HG03066 (cell line): ENCODE measurements around the gene DRAXIN.

Experiments used
- ATAC-seq: cut with Tn5 transposase; IDR thresholded peaks from one replicate; pipeline ENCODE4 v1.9.1; 2021; ENCODE audit warnings: low read depth; ENCODE audit not compliant: unreplicated experiment

The DRAXIN gene

GRCh38 chr1:11682799-11683198 is 8.7 kb upstream of the DRAXIN start:
- ATAC-seq = no peak

DNA sequence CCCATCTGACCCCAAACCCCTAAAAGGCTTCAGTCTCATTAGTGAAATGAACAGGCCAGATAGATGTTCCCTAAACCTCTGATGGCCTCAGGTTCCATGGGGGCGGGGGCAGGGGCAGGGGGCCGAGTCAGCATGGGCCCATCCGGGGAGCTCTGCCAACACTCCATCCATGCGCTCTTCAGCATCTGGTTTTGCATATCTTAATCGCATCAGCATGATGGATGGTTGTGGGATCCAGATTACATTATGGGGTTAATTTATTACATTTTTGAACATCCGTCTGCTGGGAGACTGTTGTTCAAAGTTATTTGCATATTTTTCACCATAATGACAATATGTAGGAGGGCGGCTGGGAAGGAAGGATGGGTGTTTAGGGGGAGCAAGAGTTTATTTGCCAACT is 7.4 kb upstream of the DRAXIN start:
- no peak for ATAC-seq

DNA sequence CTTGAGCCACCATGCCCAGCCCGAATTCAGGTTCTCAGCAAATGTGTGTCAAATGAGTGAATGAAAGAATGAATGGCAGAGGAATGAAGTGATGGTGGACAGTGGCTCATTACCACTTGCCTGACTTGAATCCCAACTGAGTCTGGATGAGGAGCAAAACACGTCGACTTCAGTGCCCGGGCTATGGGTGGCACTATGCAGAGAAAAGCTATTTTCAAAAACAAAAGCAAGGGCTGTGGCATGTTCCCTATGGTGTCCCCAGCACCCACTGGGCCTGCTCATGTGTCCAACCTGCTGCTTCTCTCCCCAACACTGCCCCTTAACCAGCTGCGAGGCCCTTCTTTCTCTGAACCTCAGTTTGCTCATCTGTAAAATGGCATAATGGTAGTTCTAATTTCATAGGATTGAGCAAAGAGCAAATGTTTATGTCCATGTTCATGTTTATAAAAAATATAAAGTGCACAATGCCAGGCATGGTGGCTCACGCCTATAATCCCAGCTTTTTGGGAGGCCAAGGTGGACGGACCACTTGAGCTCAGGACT is 6.2 kb upstream of the DRAXIN start:
- no peak for ATAC-seq

- no peak for ATAC-seq
Measured at GRCh38 chr1:11688506-11688905, 3.0 kb upstream of the DRAXIN start.

GRCh38 chr1:11690397-11691301 is 861 bp upstream of the DRAXIN start:
- no peak for ATAC-seq

DNA sequence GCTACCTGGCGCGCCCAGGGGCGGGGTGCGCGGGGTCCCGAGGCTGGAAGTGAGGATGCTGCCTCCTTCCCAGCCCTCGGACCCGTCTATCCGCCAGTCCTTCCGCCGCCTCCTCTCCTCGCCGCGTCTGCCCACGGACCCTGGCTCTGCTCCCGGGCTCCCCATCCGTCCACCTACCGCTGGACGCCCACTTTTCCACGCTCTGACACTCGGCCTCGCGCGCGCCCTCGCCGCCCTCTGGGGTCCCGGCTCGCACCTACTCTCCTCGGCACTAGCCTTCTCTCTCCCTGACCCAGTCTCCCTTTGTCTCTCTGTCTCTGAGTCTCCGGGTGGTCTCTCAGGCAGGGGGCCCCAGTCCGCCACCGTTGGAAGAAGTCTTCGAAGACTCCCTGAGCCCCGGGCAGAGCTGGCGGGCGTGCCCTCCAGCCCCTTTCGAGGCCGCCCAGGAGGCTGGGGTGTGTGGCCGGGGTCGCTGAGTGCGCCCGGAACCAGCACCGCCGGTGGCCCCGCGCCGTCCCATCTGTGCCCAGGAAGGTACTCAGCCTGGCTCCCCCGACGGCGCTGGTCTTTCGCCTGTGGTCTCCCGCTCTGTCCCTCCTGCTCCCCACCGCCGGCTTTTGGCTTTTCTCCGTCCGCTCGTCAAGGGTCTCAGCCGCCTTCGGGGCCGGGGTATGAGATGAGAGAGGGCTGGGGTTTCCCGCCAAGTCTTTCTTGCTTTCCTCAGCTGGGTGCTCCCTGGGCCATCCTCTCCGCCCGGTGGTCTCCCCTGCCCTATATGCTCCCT is 610 bp downstream of the DRAXIN start:
- ATAC-seq = no peak

- ATAC-seq = no peak
Measured at GRCh38 chr1:11693024-11693590, 1.6 kb downstream of the DRAXIN start.

- no peak for ATAC-seq
Measured at GRCh38 chr1:11693917-11694316, 2.4 kb downstream of the DRAXIN start.

GRCh38 chr1:11695861-11696260 is 4.4 kb downstream of the DRAXIN start:
- ATAC-seq = no peak

GRCh38 chr1:11697188-11697892 is 5.8 kb downstream of the DRAXIN start:
- ATAC-seq = no peak

GRCh38 chr1:11697893-11698210 is 6.3 kb downstream of the DRAXIN start:
- no peak for ATAC-seq

GRCh38 chr1:11700601-11701467 is 9.3 kb downstream of the DRAXIN start:
- ATAC-seq = no peak

DNA sequence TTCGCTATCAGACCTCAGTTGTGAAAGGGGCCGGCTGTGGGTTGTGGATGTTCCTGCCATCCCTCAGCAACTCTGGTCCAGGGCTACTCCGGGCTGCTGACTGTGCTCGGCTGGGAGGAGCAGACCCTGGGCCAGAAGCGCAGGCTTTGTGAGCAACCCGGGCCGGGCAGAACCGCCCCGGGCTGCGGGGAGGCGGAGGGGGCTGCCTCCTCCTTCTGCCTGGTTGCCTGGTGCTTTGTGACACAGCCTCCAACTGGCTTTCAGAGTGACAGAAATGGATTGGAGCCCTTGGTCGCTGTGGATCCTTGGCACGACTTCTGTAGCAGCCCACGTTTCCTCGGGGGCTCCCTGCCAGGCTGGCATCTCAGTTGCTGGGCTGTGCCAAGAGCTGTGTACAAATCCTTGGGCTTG is 10.0 kb downstream of the DRAXIN start:
- ATAC-seq = no peak

DNA sequence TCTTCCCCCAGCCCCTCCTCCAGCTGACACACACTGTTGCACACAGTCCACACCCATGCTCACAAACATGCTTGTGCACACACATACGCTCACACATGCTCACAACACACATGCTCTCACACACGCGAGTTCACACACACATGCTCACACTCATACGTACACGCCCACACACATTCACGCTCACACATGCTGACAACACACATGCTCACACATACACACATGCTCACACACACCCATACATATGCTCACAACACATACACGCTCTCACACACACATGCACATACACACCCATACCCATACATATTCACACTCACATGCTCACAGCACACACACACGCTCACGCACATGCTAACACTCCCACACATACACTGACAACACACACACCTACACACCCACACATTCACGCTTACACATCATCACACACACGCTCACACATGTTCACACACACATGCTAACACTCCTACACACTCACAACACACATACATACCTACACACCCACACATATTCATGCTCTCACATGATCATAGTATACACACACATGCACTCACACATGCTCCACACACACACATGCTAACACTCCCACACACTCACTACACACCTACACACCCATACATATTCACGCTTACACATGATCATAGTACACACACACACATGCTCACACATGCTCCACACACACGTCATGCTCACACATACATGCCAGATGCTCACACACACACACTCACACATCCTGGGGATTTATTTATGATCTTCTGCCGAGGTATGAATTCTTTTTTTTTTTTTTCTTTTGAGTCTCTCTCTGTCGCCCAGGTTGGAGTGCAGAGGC is 10.7 kb downstream of the DRAXIN start:
- no peak for ATAC-seq

GRCh38 chr1:11703357-11704193 is 12.1 kb downstream of the DRAXIN start:
- no peak for ATAC-seq

DNA sequence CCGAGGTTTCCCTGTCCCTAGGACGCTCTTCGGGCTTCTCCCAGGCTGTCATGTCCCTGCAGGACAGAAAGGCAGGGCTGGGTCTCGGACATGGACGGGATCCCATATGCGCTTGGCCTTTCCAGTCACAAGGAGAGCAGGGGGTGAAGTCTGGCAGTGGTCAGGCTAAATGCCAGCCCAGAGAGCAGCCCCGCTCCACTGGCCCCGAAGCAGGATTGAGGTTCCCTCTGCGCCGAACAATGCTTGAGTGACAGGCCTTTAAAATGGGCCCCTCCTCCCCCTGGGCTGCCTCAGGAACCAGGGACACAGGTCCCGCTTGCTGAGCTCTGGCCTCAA is 12.7 kb downstream of the DRAXIN start:
- ATAC-seq = no peak

DNA sequence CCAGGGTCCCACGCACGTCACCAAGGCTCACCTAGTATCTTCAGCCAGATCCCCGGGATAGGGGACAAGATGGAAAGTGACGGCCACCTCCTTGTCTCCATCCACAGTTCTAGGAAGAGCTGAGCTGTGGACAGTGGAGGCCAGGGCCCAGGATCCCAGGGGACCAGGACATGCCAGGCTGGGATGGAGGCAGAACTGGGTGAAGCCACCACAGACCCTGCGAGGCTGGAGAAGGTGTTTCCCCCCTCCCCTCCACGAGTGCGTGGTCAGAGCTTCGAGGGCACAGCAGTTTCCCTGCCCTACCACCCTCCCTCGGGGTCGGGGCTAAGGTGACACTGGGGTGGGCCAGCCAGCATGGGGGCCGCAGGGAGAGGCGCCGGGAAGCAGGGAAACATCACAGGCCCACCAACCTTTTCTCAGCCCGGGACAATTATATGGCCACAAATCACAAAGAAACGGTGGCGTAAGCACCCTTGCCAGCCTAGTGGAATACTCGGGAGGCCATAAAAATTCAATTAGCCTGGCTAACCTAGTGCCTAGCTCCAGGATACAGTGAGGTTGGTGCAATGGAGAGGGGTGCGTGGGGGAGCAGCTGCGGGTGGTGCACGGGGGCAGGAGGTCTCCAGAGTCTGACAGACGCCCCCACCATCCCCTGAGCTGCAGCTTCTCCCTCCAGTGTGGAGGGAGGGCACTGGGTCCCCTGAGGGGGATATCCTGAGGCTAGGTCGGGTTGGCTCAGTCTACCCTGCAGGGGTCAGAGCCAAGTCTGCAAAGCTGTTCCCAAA is 13.4 kb downstream of the DRAXIN start:
- no peak for ATAC-seq
